ENCODE results near the gene TCF7.

Gene TCF7

GRCh38 chr5:134114886-134115805 lies 665 bp downstream of the TCF7 start:
- no peak for DNase-seq

- DNase-seq, result no peak
Observed at GRCh38 chr5:134115806-134116175, 1.3 kb downstream of the TCF7 start.

- DNase-seq, result no peak
Observed at GRCh38 chr5:134116286-134116685, 1.8 kb downstream of the TCF7 start.

- DNase-seq, result no peak
Observed at GRCh38 chr5:134116789-134117761, 2.6 kb downstream of the TCF7 start.

GRCh38 chr5:134118212-134118835 lies 3.8 kb downstream of the TCF7 start:
- DNase-seq, result no peak

- no peak for DNase-seq
Observed at GRCh38 chr5:134119720-134120119, 5.2 kb downstream of the TCF7 start.

- DNase-seq, result no peak
Observed at GRCh38 chr5:134120386-134121138, 6.1 kb downstream of the TCF7 start.

- no peak for DNase-seq
Observed at GRCh38 chr5:134122530-134122929, 8.0 kb downstream of the TCF7 start.

- no peak for DNase-seq
Observed at GRCh38 chr5:134123360-134123759, 8.9 kb downstream of the TCF7 start.

- DNase-seq, result no peak
Observed at GRCh38 chr5:134124289-134125038, 10.0 kb downstream of the TCF7 start.

- no peak for DNase-seq
Observed at GRCh38 chr5:134125039-134126015, 10.8 kb downstream of the TCF7 start.

GRCh38 chr5:134127376-134127861 lies 12.9 kb downstream of the TCF7 start:
- DNase-seq, result no peak

GRCh38 chr5:134127988-134128647 lies 13.6 kb downstream of the TCF7 start:
- no peak for DNase-seq

- DNase-seq, result no peak
Observed at GRCh38 chr5:134128648-134128995, 14.1 kb downstream of the TCF7 start.

GRCh38 chr5:134129411-134130238 lies 15.1 kb downstream of the TCF7 start:
- no peak for DNase-seq

- no peak for DNase-seq
Observed at GRCh38 chr5:134130239-134130945, 15.9 kb downstream of the TCF7 start.

GRCh38 chr5:134131165-134131564 lies 16.7 kb downstream of the TCF7 start:
- DNase-seq, result no peak

Measured in NCI-H1930 (cell line).